Thyroid gland (tissue), 4 donors: ENCODE measurements around the gene EVC.

Experiments used
- POLR2A ChIP-seq, 2 donors: fragments of 450-650 bp; IDR thresholded peaks; one replicate each; pipeline ENCODE4 v1.6.1; 2017; ENCODE audit warnings: antibody characterized with exemption in 2 of 2, mild to moderate bottlenecking in 2 of 2, moderate library complexity in 1 of 2
- TF ChIP-seq, protein P1 (sequence below), 6 experiments: fragments of 200-600 bp in 3 of 6; fragments of 450-650 bp in 3 of 6; sonication (generic) in 3 of 6; IDR thresholded peaks; one replicate each; pipeline ENCODE4 v1.5.1; 2016 to 2019; ENCODE audit warnings: antibody characterized with exemption in 6 of 6, mild to moderate bottlenecking in 2 of 6, inconsistent platforms in 1 of 6, moderate library complexity in 1 of 6

DNA sequence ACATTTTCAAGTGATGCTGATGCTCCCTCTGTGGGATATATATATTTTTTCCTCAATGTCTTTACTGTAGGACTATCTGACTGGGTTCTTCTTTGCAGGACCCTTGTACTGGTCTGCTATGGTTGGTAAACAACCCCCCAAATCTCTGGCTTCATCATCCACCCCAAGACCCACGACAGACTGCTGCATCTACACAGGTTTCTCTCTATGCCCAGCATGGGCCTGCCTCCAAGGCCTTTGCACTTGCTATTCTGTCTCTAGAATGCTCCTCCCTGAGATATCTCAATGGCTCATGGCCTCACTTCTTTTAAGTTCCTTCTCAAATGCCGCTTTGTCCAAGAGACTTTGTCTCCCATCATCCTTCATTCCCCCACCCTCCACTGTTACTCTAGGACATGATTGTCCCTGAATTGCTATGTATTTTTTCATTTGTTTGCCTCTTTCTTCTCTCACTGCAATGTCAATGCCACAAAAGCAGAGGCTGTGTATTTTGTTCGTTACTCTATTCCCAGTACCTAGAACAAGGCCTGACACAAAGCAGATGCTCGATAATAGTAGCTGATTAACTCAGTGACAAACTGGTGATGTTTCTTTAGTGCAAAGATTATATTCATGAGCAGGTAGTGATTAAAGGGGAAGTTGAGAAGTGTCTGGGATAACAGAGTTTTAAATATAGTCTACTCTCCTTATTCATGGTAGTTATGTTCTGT, 6.6 kb downstream of the EVC start:
- TF ChIP-seq, protein P1, sequence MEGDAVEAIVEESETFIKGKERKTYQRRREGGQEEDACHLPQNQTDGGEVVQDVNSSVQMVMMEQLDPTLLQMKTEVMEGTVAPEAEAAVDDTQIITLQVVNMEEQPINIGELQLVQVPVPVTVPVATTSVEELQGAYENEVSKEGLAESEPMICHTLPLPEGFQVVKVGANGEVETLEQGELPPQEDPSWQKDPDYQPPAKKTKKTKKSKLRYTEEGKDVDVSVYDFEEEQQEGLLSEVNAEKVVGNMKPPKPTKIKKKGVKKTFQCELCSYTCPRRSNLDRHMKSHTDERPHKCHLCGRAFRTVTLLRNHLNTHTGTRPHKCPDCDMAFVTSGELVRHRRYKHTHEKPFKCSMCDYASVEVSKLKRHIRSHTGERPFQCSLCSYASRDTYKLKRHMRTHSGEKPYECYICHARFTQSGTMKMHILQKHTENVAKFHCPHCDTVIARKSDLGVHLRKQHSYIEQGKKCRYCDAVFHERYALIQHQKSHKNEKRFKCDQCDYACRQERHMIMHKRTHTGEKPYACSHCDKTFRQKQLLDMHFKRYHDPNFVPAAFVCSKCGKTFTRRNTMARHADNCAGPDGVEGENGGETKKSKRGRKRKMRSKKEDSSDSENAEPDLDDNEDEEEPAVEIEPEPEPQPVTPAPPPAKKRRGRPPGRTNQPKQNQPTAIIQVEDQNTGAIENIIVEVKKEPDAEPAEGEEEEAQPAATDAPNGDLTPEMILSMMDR (IDR thresholded peaks at IDR 0.05), result no peak
- no peak for TF ChIP-seq POLR2A (IDR thresholded peaks at IDR 0.05)
